Activated T-cell treated with anti-CD3 and anti-CD28 coated beads, Interleukin-2, amount 50 U/mL, for 72 hours (primary cell): ENCODE measurements around the gene LRMDA. TPM values are rescaled to one million over a fixed set of nuclear protein-coding genes. Genes with fewer than 3 reads are reported as not detected.

ENCODE experiments used
- ATAC-seq, 2 donors: fragments of 150-1000 bp; cut with Tn5 transposase; replicated peaks in 1 of 2; 2 replicates each; pipeline ENCODE4 v1.10.0; 2021; ENCODE audit warnings: moderate library complexity in 2 of 2, mild to moderate bottlenecking in 1 of 2
- DNase-seq, 2 donors: peaks; one replicate each; pipeline ENCODE4 v3.0.0; 2021 to 2022; ENCODE audit warnings: mixed read lengths in 1 of 2
- H3K27ac Mint-ChIP-seq: one replicate; pipeline ENCODE4 v1.8.0; 2022; ENCODE audit warnings: mild to moderate bottlenecking, moderate library complexity, mixed read lengths
- H3K27me3 Mint-ChIP-seq: one replicate; pipeline ENCODE4 v1.8.0; 2022; ENCODE audit warnings: low read depth, mixed read lengths
- H3K36me3 Mint-ChIP-seq, 2 donors: one replicate each; pipeline ENCODE4 v1.8.0; 2022; ENCODE audit warnings: mixed read lengths in 2 of 2, mild to moderate bottlenecking in 1 of 2; ENCODE audit not compliant: insufficient read depth in 2 of 2
- H3K4me1 Mint-ChIP-seq: one replicate; pipeline ENCODE4 v1.8.0; 2022; ENCODE audit warnings: low read depth, mixed read lengths
- H3K4me3 Mint-ChIP-seq, 2 donors: one replicate each; pipeline ENCODE4 v1.8.0; 2022; ENCODE audit warnings: mild to moderate bottlenecking in 2 of 2, mixed read lengths in 2 of 2, moderate library complexity in 2 of 2
- H3K9me3 Mint-ChIP-seq, 2 donors: one replicate each; pipeline ENCODE4 v1.8.0; 2022; ENCODE audit warnings: mixed read lengths in 2 of 2
- total RNA-seq, 2 donors: library from RNA; stranded (reverse); gene quantifications; one replicate each; pipeline ENCODE4 v1.2.3, GENCODE V29; 2022

The LRMDA gene
- total RNA-seq, 2 donors from 2014 or later: not detected

DNA sequence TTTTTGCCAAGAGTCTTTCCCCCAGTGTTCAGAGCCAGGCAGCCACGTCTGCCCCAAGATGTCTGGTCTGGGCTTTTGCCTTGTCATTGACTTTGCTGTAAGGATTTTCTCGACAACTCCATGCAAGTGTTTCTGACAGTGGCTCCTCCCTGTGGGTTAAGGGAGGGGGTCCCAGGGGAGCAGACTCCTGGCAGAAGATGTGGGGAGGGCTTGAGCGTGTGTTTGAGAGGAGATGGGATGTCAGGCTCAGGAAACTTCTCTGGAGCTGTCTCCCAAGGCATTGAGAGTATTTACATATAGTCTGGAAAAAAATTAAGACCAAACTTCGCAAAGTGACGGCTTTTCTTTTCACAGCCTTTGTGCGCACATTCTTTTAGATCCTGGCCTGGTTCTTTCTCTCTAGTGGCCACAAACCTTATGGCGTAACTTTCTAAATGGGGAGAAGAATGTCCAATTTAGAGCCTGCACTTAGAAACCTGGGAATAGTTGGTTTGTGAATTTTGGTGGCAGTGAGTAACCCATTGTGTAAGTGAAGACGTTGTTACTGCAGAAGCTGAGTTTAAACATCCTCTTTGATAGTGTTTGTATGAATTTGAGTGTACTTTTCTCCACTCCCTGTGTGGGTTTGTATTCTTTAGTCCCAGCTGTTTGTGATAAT lies 201.5 kb downstream of the LRMDA start:
- H3K4me3 Mint-ChIP-seq: no peak overlapping the region
- peaks cover 21% of the 10 kb centered on the region for H3K27me3 Mint-ChIP-seq
- no peaks in the 10 kb centered on the region for H3K36me3 Mint-ChIP-seq
- DNase-seq: no peak
- H3K9me3 Mint-ChIP-seq: no peaks in the 10 kb centered on the region
- no peaks in the 10 kb centered on the region for H3K4me1 Mint-ChIP-seq
- no peak overlapping the region for H3K27ac Mint-ChIP-seq
- ATAC-seq: no peak

DNA sequence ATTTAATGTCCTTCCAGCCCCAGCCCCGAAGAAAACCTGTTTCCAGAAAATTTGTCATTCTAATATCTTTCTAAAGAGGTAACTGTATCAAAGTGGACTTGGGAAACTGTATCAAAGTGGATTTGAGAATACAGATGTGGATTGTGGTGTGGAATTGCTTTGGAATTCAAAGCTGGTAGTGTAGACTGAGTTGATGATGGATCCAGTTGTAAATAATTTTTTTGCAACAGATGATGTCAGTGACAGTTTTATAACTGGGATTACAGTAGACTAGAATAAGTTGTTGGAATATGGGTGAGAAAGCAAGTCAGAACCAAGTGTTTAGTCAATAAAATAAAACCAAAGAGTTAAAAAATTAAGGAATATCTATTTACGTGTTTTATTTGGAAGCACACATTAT lies 202.1 kb downstream of the LRMDA start:
- Mint-ChIP-seq H3K36me3 (no peaks in the 10 kb centered on the region), H3K4me3 (no peak overlapping the region), H3K27ac (no peak overlapping the region), H3K4me1 (no peaks in the 10 kb centered on the region), H3K9me3 (no peaks in the 10 kb centered on the region), H3K27me3 (peaks cover 21% of the 10 kb centered on the region)
- ATAC-seq (no peak), DNase-seq (no peak)

DNA sequence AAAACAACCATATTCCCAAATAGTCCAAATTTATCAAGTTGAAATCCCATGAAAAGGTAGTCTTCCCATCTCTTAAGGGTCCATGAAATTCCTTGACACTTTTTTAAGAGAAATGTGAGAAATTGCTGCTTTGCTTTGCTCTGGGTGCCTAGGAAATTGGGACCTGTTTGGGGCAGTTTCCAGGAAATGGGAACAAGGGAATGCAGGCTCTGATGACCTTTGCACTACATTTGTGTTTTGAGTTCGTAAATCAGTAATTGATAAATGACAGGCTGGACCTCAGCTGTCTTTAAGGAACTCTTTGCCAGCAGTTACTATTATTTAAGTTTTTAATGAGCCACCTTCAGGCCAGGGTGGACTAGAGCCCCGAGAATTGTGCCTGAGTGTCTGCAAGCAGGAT lies 203.5 kb downstream of the LRMDA start:
- no peak for ATAC-seq

GRCh38 chr10:75638752-75639151 lies 207.3 kb downstream of the LRMDA start:
- Mint-ChIP-seq H3K4me3 (no peak overlapping the region), H3K36me3 (no peaks in the 10 kb centered on the region), H3K9me3 (no peaks in the 10 kb centered on the region), H3K27me3 (peaks cover 21% of the 10 kb centered on the region), H3K27ac (no peak overlapping the region), H3K4me1 (no peaks in the 10 kb centered on the region)
- DNase-seq (no peak), ATAC-seq (no peak)

More for the DNA sequence above, 203.5 kb downstream of the LRMDA start:
- Mint-ChIP-seq H3K4me1 (no peaks in the 10 kb centered on the region), H3K27ac (no peak overlapping the region), H3K9me3 (no peaks in the 10 kb centered on the region), H3K36me3 (no peaks in the 10 kb centered on the region), H3K27me3 (peaks cover 21% of the 10 kb centered on the region), H3K4me3 (no peak overlapping the region)
- no peak for DNase-seq

GRCh38 chr10:75639736-75640135 lies 208.3 kb downstream of the LRMDA start:
- Mint-ChIP-seq H3K27me3 (peaks cover 16% of the 10 kb centered on the region), H3K4me1 (no peaks in the 10 kb centered on the region), H3K9me3 (no peaks in the 10 kb centered on the region), H3K36me3 (no peaks in the 10 kb centered on the region), H3K27ac (no peak overlapping the region), H3K4me3 (no peak overlapping the region)
- ATAC-seq (no peak), DNase-seq (no peak)

GRCh38 chr10:75640381-75640780 lies 209.0 kb downstream of the LRMDA start:
- H3K36me3 Mint-ChIP-seq: no peaks in the 10 kb centered on the region
- H3K27ac Mint-ChIP-seq: no peak overlapping the region
- ATAC-seq (no peak), DNase-seq (no peak)
- peaks cover 16% of the 10 kb centered on the region for H3K27me3 Mint-ChIP-seq
- no peak overlapping the region for H3K4me3 Mint-ChIP-seq
- no peaks in the 10 kb centered on the region for H3K9me3 Mint-ChIP-seq
- H3K4me1 Mint-ChIP-seq: no peaks in the 10 kb centered on the region

GRCh38 chr10:75640803-75641202 lies 209.4 kb downstream of the LRMDA start:
- ATAC-seq (no peak), DNase-seq (no peak)
- no peaks in the 10 kb centered on the region for H3K4me1 Mint-ChIP-seq
- H3K27me3 Mint-ChIP-seq: peaks cover 16% of the 10 kb centered on the region
- H3K9me3 Mint-ChIP-seq: no peaks in the 10 kb centered on the region
- H3K4me3 Mint-ChIP-seq: no peak overlapping the region
- H3K36me3 Mint-ChIP-seq: no peaks in the 10 kb centered on the region
- no peak overlapping the region for H3K27ac Mint-ChIP-seq

DNA sequence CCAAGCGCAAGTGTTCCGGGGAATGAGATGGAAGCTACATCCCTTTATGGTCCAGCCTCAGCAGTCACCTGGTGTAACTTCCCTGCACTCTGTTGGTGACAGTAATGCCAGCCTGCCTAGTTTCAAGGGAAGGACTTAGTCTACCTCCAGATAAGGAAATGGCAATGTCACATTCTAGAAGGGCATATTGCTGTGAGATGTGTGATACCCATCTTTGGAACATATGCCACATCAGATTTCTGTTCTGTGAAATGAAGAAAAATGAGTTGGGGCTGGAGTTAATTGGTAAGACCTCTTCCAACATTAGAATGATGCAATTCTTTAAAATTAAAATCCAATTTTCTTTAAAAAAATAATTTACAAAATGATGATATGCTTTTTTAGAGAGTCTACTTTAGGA lies 212.0 kb downstream of the LRMDA start:
- H3K27ac Mint-ChIP-seq: no peak overlapping the region
- H3K4me1 Mint-ChIP-seq: no peaks in the 10 kb centered on the region
- H3K4me3 Mint-ChIP-seq: no peak overlapping the region
- no peaks in the 10 kb centered on the region for H3K9me3 Mint-ChIP-seq
- H3K27me3 Mint-ChIP-seq: peaks cover 6% of the 10 kb centered on the region
- DNase-seq: no peak
- ATAC-seq: no peak
- H3K36me3 Mint-ChIP-seq: no peaks in the 10 kb centered on the region

- Mint-ChIP-seq H3K27me3 (peaks cover 6% of the 10 kb centered on the region), H3K36me3 (no peaks in the 10 kb centered on the region), H3K27ac (no peak overlapping the region), H3K4me3 (no peak overlapping the region), H3K4me1 (no peaks in the 10 kb centered on the region), H3K9me3 (no peaks in the 10 kb centered on the region)
- DNase-seq (no peak), ATAC-seq (no peak)
Observed at GRCh38 chr10:75643944-75644692, 212.7 kb downstream of the LRMDA start.

GRCh38 chr10:75645704-75646103 lies 214.3 kb downstream of the LRMDA start:
- no peak for DNase-seq
- no peaks in the 10 kb centered on the region for H3K4me1 Mint-ChIP-seq
- H3K27ac Mint-ChIP-seq: no peak overlapping the region
- peaks cover 0 to 1% of the 10 kb centered on the region in 2 donors for H3K9me3 Mint-ChIP-seq
- no peak overlapping the region for H3K4me3 Mint-ChIP-seq
- H3K36me3 Mint-ChIP-seq: no peaks in the 10 kb centered on the region
- no peak for ATAC-seq
- H3K27me3 Mint-ChIP-seq: no peaks in the 10 kb centered on the region

DNA sequence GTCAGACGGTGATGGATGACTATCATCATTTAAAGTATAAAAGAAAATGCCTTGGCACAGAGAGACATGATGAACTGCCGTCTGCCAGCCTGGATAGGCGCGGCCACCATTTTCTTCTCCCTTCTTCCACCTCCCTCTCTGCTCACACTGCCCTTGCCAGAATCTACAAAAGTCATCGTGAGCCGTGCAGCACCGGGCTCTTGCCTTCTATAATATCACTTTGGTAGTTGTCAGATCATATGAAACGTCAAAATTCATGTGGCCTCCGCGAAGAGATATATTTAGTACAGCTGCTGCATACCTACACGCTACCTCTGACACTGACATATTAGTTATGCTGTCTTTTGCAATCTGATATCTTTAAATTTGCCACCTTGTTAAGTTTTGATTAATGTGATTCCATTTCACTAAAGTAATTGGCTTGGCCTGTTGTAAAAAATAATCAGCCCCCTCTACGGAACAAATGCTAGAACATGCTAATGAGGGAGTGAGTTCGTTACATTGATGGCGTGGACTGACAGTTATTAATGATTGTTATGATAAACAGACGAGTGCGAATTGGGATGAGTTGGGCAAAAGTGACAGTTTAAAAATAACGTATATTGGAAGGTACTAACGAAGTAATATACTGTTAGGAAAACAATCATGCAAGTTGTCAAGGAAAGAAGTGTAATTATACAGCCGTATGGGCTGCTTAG lies 214.9 kb downstream of the LRMDA start:
- no peak for DNase-seq
- no peaks in the 10 kb centered on the region for H3K27me3 Mint-ChIP-seq
- H3K36me3 Mint-ChIP-seq: no peaks in the 10 kb centered on the region
- no peaks in the 10 kb centered on the region for H3K4me1 Mint-ChIP-seq
- ATAC-seq: no peak
- peaks cover 0 to 1% of the 10 kb centered on the region in 2 donors for H3K9me3 Mint-ChIP-seq
- H3K4me3 Mint-ChIP-seq: no peak overlapping the region
- H3K27ac Mint-ChIP-seq: no peak overlapping the region

- peaks cover 0 to 1% of the 10 kb centered on the region in 2 donors for H3K9me3 Mint-ChIP-seq
Observed at GRCh38 chr10:75646916-75647315, 215.5 kb downstream of the LRMDA start.

GRCh38 chr10:75647675-75648074 lies 216.3 kb downstream of the LRMDA start:
- no peaks in the 10 kb centered on the region for H3K36me3 Mint-ChIP-seq
- no peak for ATAC-seq

More at GRCh38 chr10:75646916-75647315, 215.5 kb downstream of the LRMDA start:
- Mint-ChIP-seq H3K27ac (no peak overlapping the region), H3K4me3 (no peak overlapping the region), H3K27me3 (no peaks in the 10 kb centered on the region), H3K36me3 (no peaks in the 10 kb centered on the region), H3K4me1 (no peaks in the 10 kb centered on the region)
- ATAC-seq (no peak), DNase-seq (no peak)

More at GRCh38 chr10:75647675-75648074, 216.3 kb downstream of the LRMDA start:
- Mint-ChIP-seq H3K9me3 (peaks cover 0 to 1% of the 10 kb centered on the region in 2 donors), H3K27ac (no peak overlapping the region), H3K4me1 (no peaks in the 10 kb centered on the region), H3K27me3 (no peaks in the 10 kb centered on the region), H3K4me3 (no peak overlapping the region)
- DNase-seq: no peak
